ENCODE measurements around the gene TBX10.

DNA sequence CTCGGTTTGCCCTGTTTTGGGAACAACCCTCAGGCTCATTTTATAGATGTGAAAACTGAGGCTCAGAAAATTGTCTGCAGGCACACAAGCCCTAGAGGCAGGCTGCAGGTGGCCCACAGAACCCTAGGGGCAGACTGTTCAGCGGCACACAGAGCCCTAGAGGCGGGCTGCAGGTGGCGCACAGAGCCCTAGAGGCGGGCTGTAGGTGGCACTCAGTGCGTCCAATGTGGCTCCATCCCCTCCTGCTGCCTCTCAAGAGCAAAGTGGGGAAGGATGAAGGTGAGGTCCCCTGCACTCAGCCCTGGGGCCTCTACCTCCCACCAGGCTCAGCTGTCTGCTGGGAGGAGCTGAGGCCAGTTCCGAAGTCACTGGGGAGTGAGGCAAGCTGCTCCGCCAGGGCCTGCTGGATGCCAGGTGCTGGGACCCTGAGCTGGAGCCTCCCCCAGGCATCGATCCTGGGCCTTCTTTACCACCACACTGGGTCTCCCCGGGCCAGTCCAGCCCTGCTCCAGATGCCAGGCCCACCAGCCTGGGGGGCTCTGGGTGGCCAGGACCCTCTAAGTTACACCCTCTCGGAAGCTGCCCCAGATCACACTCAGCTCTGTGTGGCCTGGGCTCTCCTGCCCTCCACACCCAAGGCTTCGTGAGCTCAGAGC is 8.7 kb upstream of the TBX10 start:
- TF ChIP-seq, protein P1, sequence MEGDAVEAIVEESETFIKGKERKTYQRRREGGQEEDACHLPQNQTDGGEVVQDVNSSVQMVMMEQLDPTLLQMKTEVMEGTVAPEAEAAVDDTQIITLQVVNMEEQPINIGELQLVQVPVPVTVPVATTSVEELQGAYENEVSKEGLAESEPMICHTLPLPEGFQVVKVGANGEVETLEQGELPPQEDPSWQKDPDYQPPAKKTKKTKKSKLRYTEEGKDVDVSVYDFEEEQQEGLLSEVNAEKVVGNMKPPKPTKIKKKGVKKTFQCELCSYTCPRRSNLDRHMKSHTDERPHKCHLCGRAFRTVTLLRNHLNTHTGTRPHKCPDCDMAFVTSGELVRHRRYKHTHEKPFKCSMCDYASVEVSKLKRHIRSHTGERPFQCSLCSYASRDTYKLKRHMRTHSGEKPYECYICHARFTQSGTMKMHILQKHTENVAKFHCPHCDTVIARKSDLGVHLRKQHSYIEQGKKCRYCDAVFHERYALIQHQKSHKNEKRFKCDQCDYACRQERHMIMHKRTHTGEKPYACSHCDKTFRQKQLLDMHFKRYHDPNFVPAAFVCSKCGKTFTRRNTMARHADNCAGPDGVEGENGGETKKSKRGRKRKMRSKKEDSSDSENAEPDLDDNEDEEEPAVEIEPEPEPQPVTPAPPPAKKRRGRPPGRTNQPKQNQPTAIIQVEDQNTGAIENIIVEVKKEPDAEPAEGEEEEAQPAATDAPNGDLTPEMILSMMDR (IDR thresholded peaks at IDR 0.05; ENCODE audit: low read depth, low read length, missing input control), result no peak
- TF ChIP-seq HNF4A (conservative IDR thresholded peaks at IDR 0.05) (no peak), TAF1 (conservative IDR thresholded peaks at IDR 0.05) (no peak)
- TF ChIP-seq, protein P2, sequence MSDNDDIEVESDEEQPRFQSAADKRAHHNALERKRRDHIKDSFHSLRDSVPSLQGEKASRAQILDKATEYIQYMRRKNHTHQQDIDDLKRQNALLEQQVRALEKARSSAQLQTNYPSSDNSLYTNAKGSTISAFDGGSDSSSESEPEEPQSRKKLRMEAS (IDR thresholded peaks at IDR 0.05), result no peak
- TF ChIP-seq, protein P3, sequence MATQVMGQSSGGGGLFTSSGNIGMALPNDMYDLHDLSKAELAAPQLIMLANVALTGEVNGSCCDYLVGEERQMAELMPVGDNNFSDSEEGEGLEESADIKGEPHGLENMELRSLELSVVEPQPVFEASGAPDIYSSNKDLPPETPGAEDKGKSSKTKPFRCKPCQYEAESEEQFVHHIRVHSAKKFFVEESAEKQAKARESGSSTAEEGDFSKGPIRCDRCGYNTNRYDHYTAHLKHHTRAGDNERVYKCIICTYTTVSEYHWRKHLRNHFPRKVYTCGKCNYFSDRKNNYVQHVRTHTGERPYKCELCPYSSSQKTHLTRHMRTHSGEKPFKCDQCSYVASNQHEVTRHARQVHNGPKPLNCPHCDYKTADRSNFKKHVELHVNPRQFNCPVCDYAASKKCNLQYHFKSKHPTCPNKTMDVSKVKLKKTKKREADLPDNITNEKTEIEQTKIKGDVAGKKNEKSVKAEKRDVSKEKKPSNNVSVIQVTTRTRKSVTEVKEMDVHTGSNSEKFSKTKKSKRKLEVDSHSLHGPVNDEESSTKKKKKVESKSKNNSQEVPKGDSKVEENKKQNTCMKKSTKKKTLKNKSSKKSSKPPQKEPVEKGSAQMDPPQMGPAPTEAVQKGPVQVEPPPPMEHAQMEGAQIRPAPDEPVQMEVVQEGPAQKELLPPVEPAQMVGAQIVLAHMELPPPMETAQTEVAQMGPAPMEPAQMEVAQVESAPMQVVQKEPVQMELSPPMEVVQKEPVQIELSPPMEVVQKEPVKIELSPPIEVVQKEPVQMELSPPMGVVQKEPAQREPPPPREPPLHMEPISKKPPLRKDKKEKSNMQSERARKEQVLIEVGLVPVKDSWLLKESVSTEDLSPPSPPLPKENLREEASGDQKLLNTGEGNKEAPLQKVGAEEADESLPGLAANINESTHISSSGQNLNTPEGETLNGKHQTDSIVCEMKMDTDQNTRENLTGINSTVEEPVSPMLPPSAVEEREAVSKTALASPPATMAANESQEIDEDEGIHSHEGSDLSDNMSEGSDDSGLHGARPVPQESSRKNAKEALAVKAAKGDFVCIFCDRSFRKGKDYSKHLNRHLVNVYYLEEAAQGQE (IDR thresholded peaks at IDR 0.05), result no peak
